HG03060 (cell line): ENCODE measurements around the gene ZFP14.

ENCODE experiments used
- ATAC-seq: cut with Tn5 transposase; IDR thresholded peaks from one replicate; pipeline ENCODE4 v1.9.1; 2021; ENCODE audit warnings: low read depth, moderate number of reproducible peaks; ENCODE audit not compliant: unreplicated experiment

ZFP14 gene

GRCh38 chr19:36378625-36379509 is at the start of gene ZFP14:
Gene ZFP14 (minus strand): TSS chr19:36379201. CDS start chr19:36367892, 11,309 bp downstream.
- peak; percentile 70 for ATAC-seq

GRCh38 chr19:36423925-36424324 is 44.9 kb upstream of the ZFP14 start:
- no peak for ATAC-seq

GRCh38 chr19:36421749-36422481 is 42.9 kb upstream of the ZFP14 start:
- ATAC-seq: no peak

GRCh38 chr19:36420961-36421748 is 42.2 kb upstream of the ZFP14 start:
- no peak for ATAC-seq

GRCh38 chr19:36418287-36419001 is 39.4 kb upstream of the ZFP14 start, which contains the start of gene ZFP82:
Gene ZFP82 (minus strand): TSS chr19:36418644. CDS start chr19:36409789, 8,855 bp downstream.
- no peak for ATAC-seq

GRCh38 chr19:36417752-36418286 is 38.8 kb upstream of the ZFP14 start:
- no peak for ATAC-seq

GRCh38 chr19:36409841-36410240 is 30.8 kb upstream of the ZFP14 start:
- ATAC-seq: no peak

GRCh38 chr19:36408101-36408500 is 29.1 kb upstream of the ZFP14 start:
- no peak for ATAC-seq

GRCh38 chr19:36404498-36404897 is 25.5 kb upstream of the ZFP14 start:
- ATAC-seq: no peak

GRCh38 chr19:36401475-36401874 is 22.5 kb upstream of the ZFP14 start:
- no peak for ATAC-seq

GRCh38 chr19:36398571-36398970 is 19.6 kb upstream of the ZFP14 start:
- no peak for ATAC-seq

- ATAC-seq: no peak
Measured at GRCh38 chr19:36392916-36393673, 14.1 kb upstream of the ZFP14 start.

GRCh38 chr19:36379510-36379819 is 464 bp upstream of the ZFP14 start:
- ATAC-seq: no peak

GRCh38 chr19:36377541-36378178 is 1.3 kb downstream of the ZFP14 start:
- ATAC-seq: no peak

GRCh38 chr19:36373638-36374156 is 5.3 kb downstream of the ZFP14 start:
- ATAC-seq: no peak

GRCh38 chr19:36371886-36372285 is 7.1 kb downstream of the ZFP14 start:
- ATAC-seq: no peak

- ATAC-seq: no peak
Measured at GRCh38 chr19:36363845-36364244, 15.2 kb downstream of the ZFP14 start.

GRCh38 chr19:36340786-36341372 is 38.1 kb downstream of the ZFP14 start:
- no peak for ATAC-seq
